SW480 (cell line): ENCODE measurements around the gene ERBIN.

Source experiments
- DNase-seq: peaks from one replicate; pipeline ENCODE4 v3.0.0-alpha.2; 2016; ENCODE audit warnings: low spot score

Gene ERBIN

GRCh38 chr5:66129144-66129543 is 202.8 kb downstream of the ERBIN start:
- no peak for DNase-seq

GRCh38 chr5:66130493-66130892 is 204.1 kb downstream of the ERBIN start:
- no peak for DNase-seq
